BLaER1 (cell line): Measurements from ENCODE around the gene GSX1.

Source experiments
- H3K27ac ChIP-seq: shearing (Covaris generic); formaldehyde crosslinking; 2 replicates; pipeline ENCODE4 v1.8.1; 2022
- H3K27me3 ChIP-seq: shearing (Covaris generic); formaldehyde crosslinking; 2 replicates; pipeline ENCODE4 v1.8.1; 2022
- H3K36me3 ChIP-seq: shearing (Covaris generic); formaldehyde crosslinking; 2 replicates; pipeline ENCODE4 v1.8.1; 2022
- H3K4me1 ChIP-seq: shearing (Covaris generic); formaldehyde crosslinking; 2 replicates; pipeline ENCODE4 v1.8.1; 2022
- H3K4me2 ChIP-seq: shearing (Covaris generic); formaldehyde crosslinking; 2 replicates; pipeline ENCODE4 v1.8.1; 2022
- H3K4me3 ChIP-seq: shearing (Covaris generic); formaldehyde crosslinking; 2 replicates; pipeline ENCODE4 v1.8.1; 2022
- H3K9ac ChIP-seq: shearing (Covaris generic); formaldehyde crosslinking; 2 replicates; pipeline ENCODE4 v1.8.1; 2022
- H3K9me3 ChIP-seq: shearing (Covaris generic); formaldehyde crosslinking; 2 replicates; pipeline ENCODE4 v1.8.1; 2022
- H4K20me1 ChIP-seq: shearing (Covaris generic); formaldehyde crosslinking; 2 replicates; pipeline ENCODE4 v1.8.1; 2022
- Cebpa-rat ChIP-seq: shearing (Covaris generic); IDR thresholded peaks from 2 replicates; pipeline ENCODE4 v1.8.1; 2022

Gene GSX1

DNA sequence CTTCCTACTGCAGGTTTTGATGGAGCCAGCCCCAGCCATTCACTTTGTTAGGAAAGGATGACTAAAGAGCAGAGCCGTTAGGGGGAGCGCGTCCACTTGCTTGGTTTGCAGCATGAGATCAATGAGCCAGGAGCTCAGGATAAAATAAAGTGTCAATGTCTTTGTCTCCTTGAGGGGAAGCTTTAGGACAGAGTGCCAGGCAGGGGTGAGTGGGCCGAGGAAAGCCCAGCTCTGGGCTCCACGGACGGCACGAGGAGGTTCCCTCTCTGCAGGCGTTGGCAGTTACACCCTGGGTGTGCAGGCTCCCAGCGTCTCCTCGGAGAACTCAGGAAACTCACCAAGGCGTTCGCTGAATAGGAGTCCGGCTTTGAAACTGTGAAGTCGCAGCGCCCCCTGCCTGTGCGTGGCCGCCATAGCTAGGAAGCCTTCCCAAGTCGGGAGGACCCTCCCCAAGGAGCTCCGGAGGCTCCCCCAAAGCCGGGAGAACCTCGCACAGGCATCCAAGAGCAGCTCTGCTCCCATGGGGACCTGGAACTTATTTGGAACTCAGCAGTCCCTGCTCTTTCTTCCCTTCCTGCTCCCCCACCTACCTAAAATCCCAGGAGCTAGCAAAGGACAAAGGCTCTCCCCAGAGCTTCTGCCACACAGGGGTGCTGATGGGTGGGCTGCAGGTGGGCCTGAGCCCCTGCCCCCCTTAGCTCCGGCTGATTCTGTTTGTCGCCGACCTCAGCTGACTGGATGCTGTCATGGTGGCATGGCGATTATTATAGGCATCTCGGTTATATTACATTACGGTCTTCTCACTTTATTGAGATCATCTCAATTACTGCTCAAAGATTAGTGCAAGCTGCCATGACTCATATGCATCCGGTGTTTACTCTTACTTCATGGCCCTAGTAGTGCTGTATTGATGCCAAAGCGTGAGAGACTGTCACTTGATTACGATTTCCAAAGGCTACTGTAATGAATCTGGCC lies 34.4 kb downstream of the GSX1 start:
- TF ChIP-seq Cebpa-rat = no peak
- peaks cover 32% of the 10 kb centered on the region; the same call in 1 of the 2 replicates for H4K20me1 ChIP-seq
- H3K9me3 ChIP-seq = no peaks in the 10 kb centered on the region
- no peak overlapping the region for H3K27ac ChIP-seq
- H3K4me2 ChIP-seq = peak overlapping the region; percentile 74
- H3K36me3 ChIP-seq = no peaks in the 10 kb centered on the region
- H3K9ac ChIP-seq = no peak overlapping the region
- peak overlapping the region; percentile 40; the same call in 1 of the 2 replicates for H3K4me3 ChIP-seq
- H3K27me3 ChIP-seq = peaks cover 55% of the 10 kb centered on the region
- H3K4me1 ChIP-seq = no peaks in the 10 kb centered on the region

DNA sequence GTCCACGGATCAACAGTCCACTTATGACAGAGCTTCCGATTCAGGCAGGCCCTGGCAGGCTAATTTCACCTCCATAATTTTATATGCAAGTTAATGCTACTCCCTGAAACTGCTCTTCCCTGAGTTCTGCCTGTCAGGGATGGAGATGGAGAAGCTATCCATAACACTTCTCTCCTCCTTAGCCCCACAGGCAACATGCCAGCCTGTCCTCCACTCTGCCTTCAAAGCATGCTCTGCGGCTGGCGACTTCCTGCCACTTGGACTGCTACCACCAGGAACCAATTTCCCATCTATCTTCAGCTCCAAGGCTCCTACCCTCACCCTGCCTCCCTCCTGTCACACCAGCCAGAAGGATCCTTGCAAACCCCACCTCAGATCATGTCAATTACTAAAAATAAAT lies 35.4 kb downstream of the GSX1 start:
- H4K20me1 ChIP-seq = peaks cover 22% of the 10 kb centered on the region; the same call in 1 of the 2 replicates
- no peak overlapping the region for H3K27ac ChIP-seq
- no peaks in the 10 kb centered on the region for H3K4me1 ChIP-seq
- no peak overlapping the region for H3K4me2 ChIP-seq
- H3K9ac ChIP-seq = no peak overlapping the region
- TF ChIP-seq Cebpa-rat = no peak
- H3K36me3 ChIP-seq = no peaks in the 10 kb centered on the region
- peaks cover 45% of the 10 kb centered on the region for H3K27me3 ChIP-seq
- H3K9me3 ChIP-seq = no peaks in the 10 kb centered on the region
- H3K4me3 ChIP-seq = no peak overlapping the region

DNA sequence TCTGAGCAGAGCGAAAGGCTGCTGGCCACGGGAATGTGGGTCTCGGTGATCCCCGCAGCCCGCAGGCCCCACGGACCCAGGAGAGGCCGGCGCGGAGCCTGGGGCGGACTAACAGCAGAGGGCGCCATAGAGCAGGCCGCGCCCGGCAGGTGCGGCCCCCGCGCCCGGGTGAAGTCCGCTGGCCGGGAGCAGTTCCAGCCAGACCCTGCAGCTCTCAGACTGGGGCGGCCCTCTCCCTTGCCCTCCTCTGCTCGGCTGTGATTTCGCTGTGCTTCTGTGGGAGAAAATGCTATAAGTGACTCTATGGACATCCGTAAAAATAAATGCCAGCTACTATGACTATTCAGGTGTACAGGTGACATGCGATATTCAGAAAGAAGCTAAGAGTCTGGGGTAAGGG lies 37.7 kb downstream of the GSX1 start:
- H3K9ac ChIP-seq = no peak overlapping the region
- peaks cover 21% of the 10 kb centered on the region for H3K27me3 ChIP-seq
- H4K20me1 ChIP-seq = peaks cover 5% of the 10 kb centered on the region; the same call in 1 of the 2 replicates
- H3K4me1 ChIP-seq = no peaks in the 10 kb centered on the region
- no peaks in the 10 kb centered on the region for H3K36me3 ChIP-seq
- peak overlapping the region; percentile 45; the same call in 1 of the 2 replicates for H3K4me3 ChIP-seq
- no peak overlapping the region for H3K27ac ChIP-seq
- peak overlapping the region; percentile 67 for H3K4me2 ChIP-seq
- no peak for TF ChIP-seq Cebpa-rat
- H3K9me3 ChIP-seq = no peaks in the 10 kb centered on the region

DNA sequence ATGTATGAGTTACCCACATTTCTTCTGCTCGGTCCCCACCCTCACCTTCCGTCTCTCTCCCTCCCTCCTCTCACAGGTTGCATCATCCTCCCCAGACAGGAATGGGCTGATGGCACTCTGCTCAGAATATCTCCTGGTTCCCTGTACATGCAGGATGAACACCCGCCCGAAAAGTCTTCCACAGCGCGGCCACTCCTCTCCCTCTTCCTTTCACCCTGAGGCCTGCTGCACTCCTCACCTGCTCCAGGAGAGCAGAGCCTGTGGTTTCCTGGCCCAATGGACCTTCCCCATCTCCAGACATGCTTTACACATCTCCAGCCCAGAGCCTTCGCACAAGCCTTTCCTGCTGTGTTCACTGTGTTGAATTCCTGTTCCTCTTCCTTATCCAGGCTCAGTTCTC lies 40.9 kb downstream of the GSX1 start:
- TF ChIP-seq Cebpa-rat = no peak

DNA sequence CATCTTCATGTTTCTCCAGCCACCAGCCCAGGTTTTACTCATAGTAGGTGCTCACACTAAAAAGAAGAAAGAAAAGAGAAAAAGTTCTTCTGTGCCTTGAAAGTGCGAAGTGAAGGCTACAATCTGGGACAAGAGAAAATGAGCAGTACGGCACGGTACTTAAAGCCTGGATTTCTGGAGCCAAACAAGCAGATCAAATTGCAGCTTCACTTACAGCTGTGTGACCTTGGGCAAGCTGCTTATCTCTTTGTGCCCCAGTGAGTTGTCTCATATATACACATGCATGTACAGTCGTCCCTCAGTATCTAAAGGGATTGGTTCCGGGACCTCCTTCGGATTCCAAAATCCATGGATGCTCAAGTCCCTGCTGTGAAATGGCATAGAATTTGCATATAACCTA lies 41.8 kb downstream of the GSX1 start:
- no peak overlapping the region for H3K4me2 ChIP-seq
- no peaks in the 10 kb centered on the region for H3K36me3 ChIP-seq
- H3K9ac ChIP-seq = no peak overlapping the region
- H3K9me3 ChIP-seq = no peaks in the 10 kb centered on the region
- no peaks in the 10 kb centered on the region for H4K20me1 ChIP-seq
- H3K27ac ChIP-seq = no peak overlapping the region
- no peak for TF ChIP-seq Cebpa-rat
- peaks cover 6% of the 10 kb centered on the region; the same call in 1 of the 2 replicates for H3K27me3 ChIP-seq
- H3K4me3 ChIP-seq = no peak overlapping the region
- no peaks in the 10 kb centered on the region for H3K4me1 ChIP-seq

More for the DNA sequence above, 40.9 kb downstream of the GSX1 start:
- peaks cover 6% of the 10 kb centered on the region; the same call in 1 of the 2 replicates for H3K27me3 ChIP-seq
- no peak overlapping the region for H3K27ac ChIP-seq
- H3K9ac ChIP-seq = no peak overlapping the region
- H4K20me1 ChIP-seq = no peaks in the 10 kb centered on the region
- H3K9me3 ChIP-seq = no peaks in the 10 kb centered on the region
- no peak overlapping the region for H3K4me2 ChIP-seq
- no peaks in the 10 kb centered on the region for H3K4me1 ChIP-seq
- H3K36me3 ChIP-seq = no peaks in the 10 kb centered on the region
- no peak overlapping the region for H3K4me3 ChIP-seq

DNA sequence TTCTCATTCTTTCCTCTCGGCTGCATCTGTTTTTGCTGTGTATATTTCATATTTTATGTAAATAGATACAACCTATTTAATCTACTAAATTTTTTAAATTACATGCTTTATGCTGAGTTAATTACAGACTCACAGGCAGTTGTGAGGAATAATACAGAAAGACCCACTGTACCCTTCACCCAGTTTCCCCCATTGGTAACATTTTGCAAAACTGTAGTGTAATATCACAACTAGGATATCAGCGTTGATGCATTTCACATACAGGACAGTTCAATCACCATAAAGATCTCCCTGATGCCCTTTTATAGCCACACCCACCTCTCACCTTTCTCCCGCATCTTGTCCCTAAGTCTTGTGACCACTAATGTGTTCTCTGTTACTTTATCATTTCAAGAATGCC lies 43.5 kb downstream of the GSX1 start:
- Histone ChIP-seq H3K27ac (no peak overlapping the region), H3K9ac (no peak overlapping the region), H3K4me2 (no peak overlapping the region), H4K20me1 (no peaks in the 10 kb centered on the region), H3K27me3 (no peaks in the 10 kb centered on the region), H3K36me3 (no peaks in the 10 kb centered on the region), H3K4me3 (no peak overlapping the region), H3K9me3 (no peaks in the 10 kb centered on the region), H3K4me1 (no peaks in the 10 kb centered on the region)
- no peak for TF ChIP-seq Cebpa-rat

DNA sequence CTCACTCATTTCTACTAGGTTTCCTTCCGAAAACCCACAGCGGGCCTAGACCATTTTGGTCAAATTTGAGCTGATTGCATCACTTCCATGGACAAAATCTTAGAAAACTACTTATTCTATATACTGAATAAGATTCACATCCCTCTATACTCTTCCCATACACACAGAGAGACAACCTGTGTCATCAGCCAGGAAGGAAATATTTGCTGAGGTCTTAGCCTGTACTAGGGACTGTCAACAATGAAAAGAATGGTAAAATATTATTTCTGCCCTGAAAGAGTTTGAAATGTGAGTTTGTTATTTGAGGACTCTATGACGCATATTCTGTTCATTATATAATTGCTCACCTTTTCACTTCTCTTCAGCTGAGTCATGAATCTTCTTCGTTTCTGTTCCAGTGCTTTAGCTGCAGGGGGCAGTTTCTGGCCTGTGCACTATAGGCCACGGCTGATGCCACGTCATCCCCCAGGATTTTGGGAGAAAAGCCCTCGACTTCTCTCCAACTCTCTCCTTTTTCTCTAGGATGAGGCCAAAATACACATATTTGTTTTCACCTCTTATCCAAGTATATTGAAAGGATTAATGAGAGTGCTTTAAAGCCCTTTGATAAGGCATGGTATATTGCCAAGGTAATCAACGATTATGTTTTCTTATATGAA lies 47.7 kb downstream of the GSX1 start:
- Histone ChIP-seq H3K27ac (no peak overlapping the region), H3K27me3 (no peaks in the 10 kb centered on the region), H3K36me3 (no peaks in the 10 kb centered on the region), H3K4me2 (no peak overlapping the region), H4K20me1 (no peaks in the 10 kb centered on the region), H3K4me3 (no peak overlapping the region), H3K9ac (no peak overlapping the region), H3K9me3 (peaks cover 5% of the 10 kb centered on the region; the same call in 1 of the 2 replicates), H3K4me1 (no peaks in the 10 kb centered on the region)
- TF ChIP-seq Cebpa-rat = no peak

DNA sequence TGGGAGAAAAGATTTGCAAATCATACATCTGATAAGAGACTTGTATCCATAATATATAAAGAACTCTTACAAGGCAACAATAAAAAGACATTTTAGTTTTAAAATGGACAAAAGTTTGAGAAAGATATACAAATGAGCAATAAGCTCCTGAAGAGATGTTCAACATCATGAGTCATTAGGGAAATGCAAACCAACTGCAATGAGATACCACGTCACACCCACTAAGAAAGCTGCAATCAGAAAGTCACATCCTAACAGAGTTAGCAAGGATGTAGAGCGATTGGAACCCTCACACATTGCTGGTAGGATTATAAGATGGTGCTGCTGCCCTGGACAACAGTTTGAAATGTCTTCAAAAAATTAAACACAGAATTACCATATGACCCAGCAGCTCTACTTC lies 50.3 kb downstream of the GSX1 start:
- no peak overlapping the region for H3K4me3 ChIP-seq
- no peak for TF ChIP-seq Cebpa-rat
- H4K20me1 ChIP-seq = no peaks in the 10 kb centered on the region
- peaks cover 5% of the 10 kb centered on the region; the same call in 1 of the 2 replicates for H3K9me3 ChIP-seq
- H3K36me3 ChIP-seq = no peaks in the 10 kb centered on the region
- H3K9ac ChIP-seq = no peak overlapping the region
- no peaks in the 10 kb centered on the region for H3K27me3 ChIP-seq
- H3K27ac ChIP-seq = no peak overlapping the region
- H3K4me2 ChIP-seq = no peak overlapping the region
- H3K4me1 ChIP-seq = no peaks in the 10 kb centered on the region
